Pancreas (tissue), 10 donors: ENCODE measurements around the gene CDKN2C. TPM values are rescaled to one million over a fixed set of nuclear protein-coding genes. Genes with fewer than 3 reads are reported as not detected.

ENCODE experiments used
- ATAC-seq, 4 donors: fragments of 200-7000 bp; cut with Tn5 transposase; one replicate each; pipeline versions ENCODE4 v1.8.0 to v1.9.1; 2020; ENCODE audit warnings: mild to moderate bottlenecking in 4 of 4, moderate library complexity in 4 of 4
- DNase-seq, 6 donors: peaks; one replicate each; pipeline ENCODE4 v3.0.0-alpha.2; 2020
- FAIRE-seq: peaks from 2 replicates; lab custom pipeline; 2012; peaks lifted over from hg19 to GRCh38; lab: Jason Lieb, UNC
- H3K27ac ChIP-seq, 4 donors: fragments of 200-600 bp; sonication (generic); 1 replicate in 3 of 4; 2 replicates in 1 of 4; pipeline versions ENCODE4 v1.5.0 to v1.8.0; 2020
- H3K27me3 ChIP-seq, 4 donors: fragments of 200-600 bp; one replicate each; pipeline ENCODE4 v1.8.0; 2021
- H3K36me3 ChIP-seq, 3 donors: fragments of 200-600 bp; sonication (generic) in 1 of 3; one replicate each; pipeline versions ENCODE4 v1.5.0 to v1.8.0; 2020 to 2021
- H3K4me1 ChIP-seq, 3 donors: fragments of 200-600 bp; one replicate each; pipeline ENCODE4 v1.8.0; 2021
- H3K4me3 ChIP-seq, 4 donors: fragments of 200-600 bp; sonication (generic) in 2 of 4; one replicate each; pipeline versions ENCODE4 v1.5.0 to v1.8.0; 2020 to 2021
- H3K9me3 ChIP-seq, 4 donors: fragments of 200-600 bp; one replicate each; pipeline ENCODE4 v1.8.0; 2021
- CTCF ChIP-seq, 4 donors: fragments of 200-600 bp; sonication (generic) in 3 of 4; IDR thresholded peaks; one replicate each; pipeline versions ENCODE4 v1.5.0 to v1.8.0; 2021; ENCODE audit warnings: antibody characterized with exemption in 4 of 4
- WGBS, 2 donors: extraction: QIAGEN DNeasy Blood & Tissue Kit; methylation state at CpG; one replicate each; pipeline ENCODE4 v1.1.7; 2013; 5-methylcytosine and 5-hydroxymethylcytosine counted together
- intact Hi-C, 3 donors: fragments of 100-400 bp; cut with DNase I; formaldehyde crosslinking; loops; one replicate each; pipeline versions ENCODE4 v1.11.1 to v1.14.2; 2022
- polyA plus RNA-seq, 2 donors: library from polyadenylated mRNA; stranded (reverse); fragments of 200-250 nt; gene quantifications; one replicate each; pipeline ENCODE4 v1.2.3, GENCODE V29; 2013
- total RNA-seq, 6 donors: library from RNA; stranded (reverse); fragmentation: NEBNext Ultra II Directional in 4 of 6; extraction: Animal tissue kit (Norgen Biotek cat#: 25700) in 4 of 6; gene quantifications; one replicate each; pipeline versions ENCODE4 v1.2.1 to v1.2.4, GENCODE V29; 2021 to 2023
- donor health status: healthy with polysubstance abuse.
- donor health status: DM: no; HTN: no; CAD: no; lungs with moderate emphysema.
- donor health status: DM: no; HTN: no; CAD: no.
- donor health status: control.
- donor health status: control.
- donor health status: Bipolar disorder and iron deficiency.
- donor health status: DM: yes; HTN: yes; CAD: no.
- donor health status: DM: no; HTN: no; CAD: no.
- donor health status: DM: no; HTN: no; CAD: no.
- donor health status: DM: yes; HTN: yes; CAD: no.

Gene CDKN2C
- total and polyA plus RNA-seq, 8 donors: 4.3 to 11.5 (median 7.8) TPM

- peak overlapping the region in 1 of 4 donors; percentile 85 for H3K4me3 ChIP-seq
- peak overlapping the region in 3 of 4 donors; percentile 98 to 100 (median 98) for H3K27ac ChIP-seq
Observed at GRCh38 chr1:50966991-50967390, 3.1 kb upstream of the CDKN2C start.

GRCh38 chr1:50967416-50968157 is 2.5 kb upstream of the CDKN2C start:
- no peak for ATAC-seq
- intact Hi-C loops: no loop called here

More at GRCh38 chr1:50966991-50967390, 3.1 kb upstream of the CDKN2C start:
- intact Hi-C loops: no loop called here
- DNase-seq: no peak
- WGBS, 2 donors: 52 to 55% methylated on average over 3 of the region's 3 CpGs
- ATAC-seq: no peak
- Histone ChIP-seq H3K36me3 (no peaks in the 10 kb centered on the region), H3K9me3 (no peaks in the 10 kb centered on the region), H3K27me3 (no peaks in the 10 kb centered on the region), H3K4me1 (peaks cover 10 to 19% (median 10%) of the 10 kb centered on the region in 3 donors)
- no peak for FAIRE-seq
- TF ChIP-seq CTCF (IDR thresholded peaks at IDR 0.05): no peak

GRCh38 chr1:50968158-50968820 is 1.8 kb upstream of the CDKN2C start:
- Histone ChIP-seq H3K4me1 (peaks cover 10 to 18% (median 12%) of the 10 kb centered on the region in 3 donors), H3K36me3 (no peaks in the 10 kb centered on the region), H3K4me3 (peak overlapping the region; percentile 68 to 85 (median 83)), H3K9me3 (no peaks in the 10 kb centered on the region), H3K27ac (peak overlapping the region; percentile 97 to 100 (median 98)), H3K27me3 (no peaks in the 10 kb centered on the region)
- FAIRE-seq: no peak
- TF ChIP-seq CTCF (IDR thresholded peaks at IDR 0.05): peak in 2 of 4 donors; percentile 19 to 32
- WGBS, 2 donors: 0% methylated on average over 69 to 70 of the region's 70 CpGs
- ATAC-seq: peak; percentile 87 to 93 (median 90)
- peak; percentile 91 to 96 (median 93) for DNase-seq
- intact Hi-C loops: no loop called here

More at GRCh38 chr1:50967416-50968157, 2.5 kb upstream of the CDKN2C start:
- no peak for TF ChIP-seq CTCF (IDR thresholded peaks at IDR 0.05)
- Histone ChIP-seq H3K27ac (peak overlapping the region; percentile 97 to 100 (median 98)), H3K9me3 (no peaks in the 10 kb centered on the region), H3K27me3 (no peaks in the 10 kb centered on the region), H3K4me1 (peaks cover 10 to 19% (median 16%) of the 10 kb centered on the region in 3 donors), H3K36me3 (no peaks in the 10 kb centered on the region), H3K4me3 (peak overlapping the region; percentile 68 to 85 (median 83))
- no peak for DNase-seq
- 15 to 16% methylated on average over 17 of the region's 17 CpGs for WGBS, 2 donors
- no peak for FAIRE-seq

GRCh38 chr1:50968821-50969610 is 1.0 kb upstream of the CDKN2C start:
- no peak for TF ChIP-seq CTCF (IDR thresholded peaks at IDR 0.05)
- 0% methylated on average over 61 to 65 of the region's 65 CpGs for WGBS, 2 donors
- H3K4me3 ChIP-seq: peak overlapping the region; percentile 68 to 85 (median 83)
- peaks cover 9 to 18% (median 10%) of the 10 kb centered on the region in 3 donors for H3K4me1 ChIP-seq
- intact Hi-C loops: no loop called here
- DNase-seq: peak; percentile 54 to 87 (median 68)
- ATAC-seq: peak; percentile 36 to 55 (median 52)
- peak overlapping the region; percentile 97 to 100 (median 98) for H3K27ac ChIP-seq
- no peak for FAIRE-seq
- H3K27me3 ChIP-seq: no peaks in the 10 kb centered on the region
- H3K36me3 ChIP-seq: no peaks in the 10 kb centered on the region
- H3K9me3 ChIP-seq: no peaks in the 10 kb centered on the region
